ENCODE data around the gene CCDC6.
"Not testable (repeated sequence)": the region's sequence is repeated elsewhere in the genome, so short reads cannot be mapped to it uniquely, and the experiment has no call there.

Gene CCDC6

GRCh38 chr10:59879363-59879913, 26.9 kb downstream of the CCDC6 start:
- no peak for DNase-seq

- no peak for DNase-seq
These were observed 27.4 kb downstream of the CCDC6 start for GRCh38 chr10:59878915-59879314.

- DNase-seq: no peak
These were observed 28.1 kb downstream of the CCDC6 start for GRCh38 chr10:59878289-59878688.

GRCh38 chr10:59877191-59877671, 29.1 kb downstream of the CCDC6 start:
- DNase-seq: no peak

GRCh38 chr10:59876695-59877094, 29.7 kb downstream of the CCDC6 start:
- no peak for DNase-seq

GRCh38 chr10:59876208-59876607, 30.1 kb downstream of the CCDC6 start:
- DNase-seq: not testable (repeated sequence)

GRCh38 chr10:59873896-59874295, 32.5 kb downstream of the CCDC6 start:
- DNase-seq: no peak

- peak; percentile 35 for DNase-seq
These were observed 33.4 kb downstream of the CCDC6 start for GRCh38 chr10:59872892-59873463.

- DNase-seq: no peak
These were observed 36.2 kb downstream of the CCDC6 start for GRCh38 chr10:59870152-59870551.

- DNase-seq: no peak
These were observed 36.8 kb downstream of the CCDC6 start for GRCh38 chr10:59869594-59869940.

GRCh38 chr10:59868696-59869593, 37.4 kb downstream of the CCDC6 start:
- no peak for DNase-seq

- no peak for DNase-seq
These were observed 38.8 kb downstream of the CCDC6 start for GRCh38 chr10:59867590-59867989.

- DNase-seq: no peak
These were observed 41.3 kb downstream of the CCDC6 start for GRCh38 chr10:59865101-59865500.

- DNase-seq: no peak
These were observed 42.0 kb downstream of the CCDC6 start for GRCh38 chr10:59864141-59864962.

GRCh38 chr10:59859570-59859969, 46.8 kb downstream of the CCDC6 start:
- DNase-seq: no peak

- DNase-seq: no peak
These were observed 48.4 kb downstream of the CCDC6 start for GRCh38 chr10:59857921-59858320.

GRCh38 chr10:59857049-59857448, 49.3 kb downstream of the CCDC6 start:
- DNase-seq: no peak

GRCh38 chr10:59856104-59856503, 50.3 kb downstream of the CCDC6 start:
- no peak for DNase-seq

- DNase-seq: no peak
These were observed 51.8 kb downstream of the CCDC6 start for GRCh38 chr10:59854571-59854970.

- no peak for DNase-seq
These were observed 53.7 kb downstream of the CCDC6 start for GRCh38 chr10:59852670-59853069.

GRCh38 chr10:59851864-59852263, 54.5 kb downstream of the CCDC6 start:
- DNase-seq: no peak

- no peak for DNase-seq
These were observed 58.5 kb downstream of the CCDC6 start for GRCh38 chr10:59847888-59848287.

GRCh38 chr10:59847326-59847725, 59.0 kb downstream of the CCDC6 start:
- no peak for DNase-seq

Data from femur (tissue), 1 donor.